Measurements from ENCODE around the gene DTL.

GRCh38 chr1:212002536-212002935 is 33.0 kb upstream of the DTL start:
- TF ChIP-seq POLR2A (IDR thresholded peaks at IDR 0.05; ENCODE audit: low read depth, low read length) (no peak), POLR2AphosphoS5 (IDR thresholded peaks at IDR 0.05; ENCODE audit: low read depth, low read length) (no peak), TAF1 (IDR thresholded peaks at IDR 0.05; ENCODE audit: low read depth, low read length) (no peak), POU2F2 (IDR thresholded peaks at IDR 0.05; ENCODE audit: low read depth, low read length) (no peak), PAX5 (IDR thresholded peaks at IDR 0.05; ENCODE audit: insufficient read depth, low read length, severe bottlenecking) (no peak), SPI1 (IDR thresholded peaks at IDR 0.05; ENCODE audit: low read depth, low read length) (no peak)

Measured in GM12891 (cell line).